Ishikawa (cell line): Measurements from ENCODE around the gene MMRN1.

Source experiments
- CEBPB ChIP-seq: IDR thresholded peaks from 2 replicates; pipeline ENCODE4 v1.6.1; 2012
- CREB1 ChIP-seq: IDR thresholded peaks from 2 replicates; pipeline ENCODE4 v1.6.1; 2012; ENCODE audit warnings: low read depth
- EGR1 ChIP-seq: IDR thresholded peaks from 2 replicates; pipeline ENCODE4 v1.6.1; 2012
- EP300 ChIP-seq: IDR thresholded peaks from 2 replicates; pipeline ENCODE4 v1.6.1; 2012; ENCODE audit warnings: borderline replicate concordance
- FOXM1 ChIP-seq: IDR thresholded peaks from 2 replicates; pipeline ENCODE4 v1.6.1; 2012; ENCODE audit warnings: low read depth, borderline replicate concordance
- MAX ChIP-seq: IDR thresholded peaks from 2 replicates; pipeline ENCODE4 v1.6.1; 2012
- NFIC ChIP-seq: IDR thresholded peaks from 2 replicates; pipeline ENCODE4 v1.6.1; 2012
- RAD21 ChIP-seq: IDR thresholded peaks from 2 replicates; pipeline ENCODE4 v1.6.1; 2012; ENCODE audit warnings: low read depth
- REST ChIP-seq: IDR thresholded peaks from 2 replicates; pipeline ENCODE4 v1.6.1; 2012; ENCODE audit warnings: low read depth, mild to moderate bottlenecking
- TAF1 ChIP-seq: IDR thresholded peaks from 2 replicates; pipeline ENCODE4 v1.6.1; 2012; ENCODE audit warnings: low read depth, mild to moderate bottlenecking
- TCF12 ChIP-seq: IDR thresholded peaks from 2 replicates; pipeline ENCODE4 v1.6.1; 2012; ENCODE audit warnings: low read depth
- USF1 ChIP-seq: IDR thresholded peaks from 2 replicates; pipeline ENCODE4 v1.6.1; 2012
- YY1 ChIP-seq: IDR thresholded peaks from 2 replicates; pipeline ENCODE4 v1.6.1; 2012; ENCODE audit warnings: low read depth
- ZBTB7A ChIP-seq: IDR thresholded peaks from 2 replicates; pipeline ENCODE4 v1.6.1; 2012; ENCODE audit warnings: low read depth

- TF ChIP-seq CEBPB (no peak), TAF1 (no peak), RAD21 (no peak), YY1 (no peak), EP300 (no peak), CREB1 (no peak), EGR1 (no peak), REST (no peak), USF1 (no peak), MAX (no peak), ZBTB7A (no peak), NFIC (no peak), TCF12 (no peak), FOXM1 (no peak)
Observed at GRCh38 chr4:89860971-89861370, 33.7 kb upstream of the MMRN1 start.
